ENCODE measurements around the gene NCK2.

NCK2 gene

GRCh38 chr2:105867587-105867986 lies 122.9 kb downstream of the NCK2 start:
- Histone ChIP-seq H3K27me3 (ENCODE audit: control insufficient read depth, low read length) (no peaks in the 10 kb centered on the region), H3K79me2 (ENCODE audit: control insufficient read depth, low read length) (no peaks in the 10 kb centered on the region), H3K4me3 (ENCODE audit: low read length) (no peak overlapping the region), H3K4me1 (ENCODE audit: control insufficient read depth, low read length) (peaks cover 6% of the 10 kb centered on the region), H3K4me2 (ENCODE audit: low read length) (no peak overlapping the region), H3K36me3 (ENCODE audit: control insufficient read depth, low read length) (no peaks in the 10 kb centered on the region), H3F3A (ENCODE audit: control insufficient read depth, insufficient read depth) (no peaks in the 10 kb centered on the region), H3K9me3 (ENCODE audit: control insufficient read depth, insufficient read depth, low read length) (no peaks in the 10 kb centered on the region), H4K20me1 (ENCODE audit: control insufficient read depth, insufficient read depth, low read depth, low read length) (peaks cover 5% of the 10 kb centered on the region; the same call in 1 of the 2 replicates), H3K27ac (ENCODE audit: low read depth, low read length) (no peak overlapping the region), H3K9me2 (replicated peaks; ENCODE audit: control insufficient read depth, low read length) (no peaks in the 10 kb centered on the region)
- TF ChIP-seq EZH2phosphoT487 (IDR thresholded peaks at IDR 0.05; ENCODE audit: borderline replicate concordance, low read length) (no peak), CTCF (IDR thresholded peaks at IDR 0.05; ENCODE audit: low read depth, low read length, poor library complexity, severe bottlenecking) (no peak)

- Histone ChIP-seq H3K9me2 (replicated peaks; ENCODE audit: control insufficient read depth, low read length) (no peaks in the 10 kb centered on the region), H3K27me3 (ENCODE audit: control insufficient read depth, low read length) (no peaks in the 10 kb centered on the region), H3K4me1 (ENCODE audit: control insufficient read depth, low read length) (peaks cover 9% of the 10 kb centered on the region), H3K27ac (ENCODE audit: low read depth, low read length) (no peak overlapping the region), H3K79me2 (ENCODE audit: control insufficient read depth, low read length) (no peaks in the 10 kb centered on the region), H3K4me2 (ENCODE audit: low read length) (no peak overlapping the region), H3K4me3 (ENCODE audit: low read length) (no peak overlapping the region), H4K20me1 (ENCODE audit: control insufficient read depth, insufficient read depth, low read depth, low read length) (peaks cover 5% of the 10 kb centered on the region; the same call in 1 of the 2 replicates), H3K36me3 (ENCODE audit: control insufficient read depth, low read length) (no peaks in the 10 kb centered on the region), H3F3A (ENCODE audit: control insufficient read depth, insufficient read depth) (no peaks in the 10 kb centered on the region), H3K9me3 (ENCODE audit: control insufficient read depth, insufficient read depth, low read length) (no peaks in the 10 kb centered on the region)
- TF ChIP-seq EZH2phosphoT487 (IDR thresholded peaks at IDR 0.05; ENCODE audit: borderline replicate concordance, low read length): no peak
- no peak for TF ChIP-seq CTCF (IDR thresholded peaks at IDR 0.05; ENCODE audit: low read depth, low read length, poor library complexity, severe bottlenecking)
Measured at GRCh38 chr2:105868060-105868459, 123.3 kb downstream of the NCK2 start.

- Histone ChIP-seq H3K4me2 (ENCODE audit: low read length) (no peak overlapping the region), H3K4me3 (ENCODE audit: low read length) (no peak overlapping the region), H3K27me3 (ENCODE audit: control insufficient read depth, low read length) (no peaks in the 10 kb centered on the region), H3F3A (ENCODE audit: control insufficient read depth, insufficient read depth) (no peaks in the 10 kb centered on the region), H3K4me1 (ENCODE audit: control insufficient read depth, low read length) (peaks cover 20% of the 10 kb centered on the region), H3K36me3 (ENCODE audit: control insufficient read depth, low read length) (no peaks in the 10 kb centered on the region), H3K27ac (ENCODE audit: low read depth, low read length) (no peak overlapping the region), H3K79me2 (ENCODE audit: control insufficient read depth, low read length) (no peaks in the 10 kb centered on the region), H3K9me3 (ENCODE audit: control insufficient read depth, insufficient read depth, low read length) (no peaks in the 10 kb centered on the region), H3K9me2 (replicated peaks; ENCODE audit: control insufficient read depth, low read length) (no peaks in the 10 kb centered on the region), H4K20me1 (ENCODE audit: control insufficient read depth, insufficient read depth, low read depth, low read length) (peaks cover 2% of the 10 kb centered on the region; the same call in 1 of the 2 replicates)
- TF ChIP-seq CTCF (IDR thresholded peaks at IDR 0.05; ENCODE audit: low read depth, low read length, poor library complexity, severe bottlenecking) (no peak), EZH2phosphoT487 (IDR thresholded peaks at IDR 0.05; ENCODE audit: borderline replicate concordance, low read length) (no peak)
Measured at GRCh38 chr2:105869341-105869740, 124.6 kb downstream of the NCK2 start.

Measured in DOHH2 (cell line).